Measurements from ENCODE around the gene CPM.

DNA sequence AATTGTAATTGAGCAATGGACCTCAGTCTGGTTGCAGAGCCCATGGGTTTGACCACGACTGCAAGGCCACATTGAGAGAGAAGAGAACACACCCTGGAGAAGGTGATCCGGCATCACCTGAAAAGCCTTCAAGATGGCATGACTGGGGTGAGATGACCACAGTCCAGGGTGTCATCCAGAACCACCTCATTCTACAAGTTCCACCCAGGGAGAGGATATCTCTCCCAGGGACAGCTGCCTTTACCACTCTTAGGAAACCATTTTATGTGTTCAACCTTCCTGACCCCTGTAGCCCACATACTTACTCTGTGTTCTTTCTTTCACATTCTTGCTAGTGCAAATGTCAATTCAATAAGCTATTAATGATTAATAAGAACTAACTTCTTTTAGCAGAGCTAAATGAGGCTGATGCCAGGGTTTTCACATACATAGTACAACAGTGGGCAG lies 43.4 kb upstream of the CPM start:
- TF ChIP-seq POLR2AphosphoS5 (IDR thresholded peaks at IDR 0.05; ENCODE audit: low read depth, low read length) (no peak), TAF1 (IDR thresholded peaks at IDR 0.05; ENCODE audit: borderline replicate concordance, insufficient read depth, low read length) (no peak)
- TF ChIP-seq, protein P1, sequence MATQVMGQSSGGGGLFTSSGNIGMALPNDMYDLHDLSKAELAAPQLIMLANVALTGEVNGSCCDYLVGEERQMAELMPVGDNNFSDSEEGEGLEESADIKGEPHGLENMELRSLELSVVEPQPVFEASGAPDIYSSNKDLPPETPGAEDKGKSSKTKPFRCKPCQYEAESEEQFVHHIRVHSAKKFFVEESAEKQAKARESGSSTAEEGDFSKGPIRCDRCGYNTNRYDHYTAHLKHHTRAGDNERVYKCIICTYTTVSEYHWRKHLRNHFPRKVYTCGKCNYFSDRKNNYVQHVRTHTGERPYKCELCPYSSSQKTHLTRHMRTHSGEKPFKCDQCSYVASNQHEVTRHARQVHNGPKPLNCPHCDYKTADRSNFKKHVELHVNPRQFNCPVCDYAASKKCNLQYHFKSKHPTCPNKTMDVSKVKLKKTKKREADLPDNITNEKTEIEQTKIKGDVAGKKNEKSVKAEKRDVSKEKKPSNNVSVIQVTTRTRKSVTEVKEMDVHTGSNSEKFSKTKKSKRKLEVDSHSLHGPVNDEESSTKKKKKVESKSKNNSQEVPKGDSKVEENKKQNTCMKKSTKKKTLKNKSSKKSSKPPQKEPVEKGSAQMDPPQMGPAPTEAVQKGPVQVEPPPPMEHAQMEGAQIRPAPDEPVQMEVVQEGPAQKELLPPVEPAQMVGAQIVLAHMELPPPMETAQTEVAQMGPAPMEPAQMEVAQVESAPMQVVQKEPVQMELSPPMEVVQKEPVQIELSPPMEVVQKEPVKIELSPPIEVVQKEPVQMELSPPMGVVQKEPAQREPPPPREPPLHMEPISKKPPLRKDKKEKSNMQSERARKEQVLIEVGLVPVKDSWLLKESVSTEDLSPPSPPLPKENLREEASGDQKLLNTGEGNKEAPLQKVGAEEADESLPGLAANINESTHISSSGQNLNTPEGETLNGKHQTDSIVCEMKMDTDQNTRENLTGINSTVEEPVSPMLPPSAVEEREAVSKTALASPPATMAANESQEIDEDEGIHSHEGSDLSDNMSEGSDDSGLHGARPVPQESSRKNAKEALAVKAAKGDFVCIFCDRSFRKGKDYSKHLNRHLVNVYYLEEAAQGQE (IDR thresholded peaks at IDR 0.05; ENCODE audit: insufficient read depth in 1 of 2, low read depth in 2 of 2, low read length in 2 of 2) = no peak

Measured in PFSK-1 (cell line).